Testis (tissue), 3 donors: Measurements from ENCODE around the gene FOXE1. TPM values are rescaled to one million over a fixed set of nuclear protein-coding genes. Genes with fewer than 3 reads are reported as not detected.

Source experiments
- DNase-seq: peaks from one replicate; pipeline ENCODE4 v3.0.0-alpha.2; 2019
- H3K27ac ChIP-seq, 2 donors: fragments of 200-600 bp; sonication (generic); one replicate each; pipeline ENCODE4 v1.5.1; 2019
- H3K27me3 ChIP-seq: fragments of 200-600 bp; sonication (generic); one replicate; pipeline ENCODE4 v1.5.1; 2019
- H3K36me3 ChIP-seq: fragments of 200-600 bp; sonication (generic); one replicate; pipeline ENCODE4 v1.5.1; 2017; ENCODE audit warnings: low read depth; ENCODE audit errors: missing control alignments
- H3K4me1 ChIP-seq: fragments of 200-600 bp; sonication (generic); one replicate; pipeline ENCODE4 v1.5.1; 2019
- H3K4me3 ChIP-seq, 2 donors: fragments of 200-600 bp; sonication (generic); one replicate each; pipeline ENCODE4 v1.5.1; 2017 to 2019
- H3K9me3 ChIP-seq: fragments of 200-600 bp; sonication (generic); one replicate; pipeline ENCODE4 v1.5.1; 2017
- CTCF ChIP-seq, 3 experiments: fragments of 450-650 bp in 2 of 3; fragments of 200-600 bp in 1 of 3; sonication (generic) in 1 of 3; IDR thresholded peaks; one replicate each; pipeline ENCODE4 v1.5.1; 2016 to 2019; ENCODE audit warnings: antibody characterized with exemption in 3 of 3, mild to moderate bottlenecking in 2 of 3, moderate library complexity in 1 of 3
- POLR2A ChIP-seq: fragments of 450-650 bp; IDR thresholded peaks from one replicate; pipeline ENCODE4 v1.6.1; 2017; ENCODE audit warnings: antibody characterized with exemption, mild to moderate bottlenecking, moderate library complexity
- WGBS, 2 donors: methylation state at CpG; one replicate each; pipeline ENCODE4 v1.1.5; 2018; 5-methylcytosine and 5-hydroxymethylcytosine counted together
- intact Hi-C: fragments of 100-400 bp; cut with DNase I; formaldehyde crosslinking; loops from one replicate; pipeline ENCODE4 v1.15.1; 2023; ENCODE audit warnings: low total_unique reads
- polyA plus RNA-seq: library from polyadenylated mRNA; stranded (reverse); fragments of 350-450 nt; fragmentation: Illumina TruSeq; extraction: RNeasy Lipid Tissue Mini Kit (QIAGEN cat#74804); gene quantifications from one replicate; pipeline ENCODE4 v1.2.3, GENCODE V29; 2014; ENCODE audit warnings: low read depth, low replicate concordance; ENCODE audit not compliant: insufficient read depth
- total RNA-seq, 2 donors: library from RNA; depleted of rRNA; stranded (reverse); fragments of >200 nt; gene quantifications; one replicate each; pipeline ENCODE4 v1.2.3, GENCODE V29; 2016

FOXE1 gene
- total and polyA plus RNA-seq, 3 donors from 2014 or later = 0.62 to 1.9 (median 1.1) TPM

GRCh38 chr9:97856857-97857605 is 4.0 kb downstream of the FOXE1 start:
- no peaks in the 10 kb centered on the region for H3K9me3 ChIP-seq
- no peak overlapping the region for H3K4me3 ChIP-seq
- intact Hi-C loops = no loop called here
- peaks cover 3% of the 10 kb centered on the region for H3K4me1 ChIP-seq
- no peaks in the 10 kb centered on the region for H3K36me3 ChIP-seq
- no peak for TF ChIP-seq CTCF (IDR thresholded peaks at IDR 0.05)
- no peak for TF ChIP-seq POLR2A
- WGBS, 2 donors = 11 to 17% methylated on average over 14 to 15 of the region's 15 CpGs
- H3K27ac ChIP-seq = no peak overlapping the region
- no peak for DNase-seq
- no peaks in the 10 kb centered on the region for H3K27me3 ChIP-seq

GRCh38 chr9:97857606-97858392 is 4.8 kb downstream of the FOXE1 start:
- Histone ChIP-seq H3K4me3 (no peak overlapping the region), H3K27me3 (no peaks in the 10 kb centered on the region), H3K27ac (no peak overlapping the region), H3K4me1 (no peaks in the 10 kb centered on the region), H3K36me3 (no peaks in the 10 kb centered on the region), H3K9me3 (no peaks in the 10 kb centered on the region)
- DNase-seq = no peak
- WGBS, 2 donors = 4 to 5% methylated on average over 45 to 53 of the region's 54 CpGs
- intact Hi-C loops = no loop called here
- TF ChIP-seq POLR2A = no peak
- no peak for TF ChIP-seq CTCF (IDR thresholded peaks at IDR 0.05)

DNA sequence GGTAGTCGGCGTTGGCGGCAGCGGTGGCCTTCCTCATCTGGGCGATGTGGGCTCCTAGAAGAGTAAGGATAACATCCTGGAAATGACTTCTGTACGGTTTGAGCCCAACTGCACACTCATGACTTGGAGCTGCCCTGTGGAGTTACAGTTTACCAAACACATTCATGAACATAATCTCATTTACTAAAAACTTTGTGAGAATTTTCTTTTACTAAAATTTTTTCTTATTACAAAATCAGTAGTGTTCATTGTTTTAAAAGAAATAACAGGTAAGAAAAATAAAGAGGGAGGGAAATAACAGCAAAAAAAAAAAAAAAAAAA is 5.3 kb downstream of the FOXE1 start:
- H3K4me3 ChIP-seq = no peak overlapping the region
- H3K4me1 ChIP-seq = no peaks in the 10 kb centered on the region
- H3K9me3 ChIP-seq = no peaks in the 10 kb centered on the region
- intact Hi-C loops = no loop called here
- 3 to 13% methylated on average over 6 of the region's 6 CpGs for WGBS, 2 donors
- no peaks in the 10 kb centered on the region for H3K27me3 ChIP-seq
- H3K36me3 ChIP-seq = no peaks in the 10 kb centered on the region
- TF ChIP-seq CTCF (IDR thresholded peaks at IDR 0.05) (no peak), POLR2A (no peak)
- no peak for DNase-seq
- no peak overlapping the region for H3K27ac ChIP-seq

DNA sequence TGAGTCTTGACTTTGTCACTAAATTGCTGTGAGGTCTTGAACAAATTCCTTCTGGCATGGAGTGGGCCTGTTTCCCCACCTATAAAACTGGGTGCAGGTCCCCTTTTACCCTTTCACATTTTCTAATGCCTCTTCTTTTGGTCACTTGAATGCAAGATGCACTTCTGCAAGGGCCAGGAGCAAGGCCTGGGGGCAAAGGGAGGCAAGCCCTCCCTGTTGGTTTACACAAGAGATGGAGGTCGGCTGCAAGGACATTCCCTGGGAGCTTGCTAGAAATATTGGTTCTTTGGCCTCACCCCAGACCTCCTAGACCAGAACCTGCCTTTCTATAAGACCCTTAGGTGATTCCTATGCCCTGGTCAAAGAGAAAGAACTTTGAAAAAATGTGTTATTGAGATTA is 5.8 kb downstream of the FOXE1 start:
- no peak for DNase-seq
- Histone ChIP-seq H3K9me3 (no peaks in the 10 kb centered on the region), H3K27me3 (no peaks in the 10 kb centered on the region), H3K4me1 (no peaks in the 10 kb centered on the region), H3K36me3 (no peaks in the 10 kb centered on the region), H3K27ac (no peak overlapping the region), H3K4me3 (no peak overlapping the region)
- intact Hi-C loops = no loop called here
- TF ChIP-seq POLR2A (no peak), CTCF (IDR thresholded peaks at IDR 0.05) (no peak)
- 40 to 56% methylated on average over 1 of the region's 1 CpG for WGBS, 2 donors
